Hematopoietic multipotent progenitor cell treated with erythropoietin and hydrocortisone succinate and interleukin-3 and kit ligand, for 6 days (in vitro differentiated cells): ENCODE results near the gene DBF4.
"Not testable (repeated sequence)": the region's sequence is repeated elsewhere in the genome, so short reads cannot be mapped to it uniquely, and the experiment has no call there.

Experiments used
- DNase-seq: peaks from one replicate; pipeline ENCODE4 v3.0.0-alpha.2; 2015

DBF4 gene

GRCh38 chr7:87882151-87882937 lies 6.1 kb downstream of the DBF4 start:
- DNase-seq, result no peak

- peak; percentile 16 for DNase-seq
These were observed 8.7 kb downstream of the DBF4 start for GRCh38 chr7:87885018-87885417.

GRCh38 chr7:87886875-87887274 lies 10.6 kb downstream of the DBF4 start:
- peak; percentile 67 for DNase-seq

- DNase-seq, result no peak
These were observed 19.1 kb downstream of the DBF4 start for GRCh38 chr7:87895363-87895762.

DNA sequence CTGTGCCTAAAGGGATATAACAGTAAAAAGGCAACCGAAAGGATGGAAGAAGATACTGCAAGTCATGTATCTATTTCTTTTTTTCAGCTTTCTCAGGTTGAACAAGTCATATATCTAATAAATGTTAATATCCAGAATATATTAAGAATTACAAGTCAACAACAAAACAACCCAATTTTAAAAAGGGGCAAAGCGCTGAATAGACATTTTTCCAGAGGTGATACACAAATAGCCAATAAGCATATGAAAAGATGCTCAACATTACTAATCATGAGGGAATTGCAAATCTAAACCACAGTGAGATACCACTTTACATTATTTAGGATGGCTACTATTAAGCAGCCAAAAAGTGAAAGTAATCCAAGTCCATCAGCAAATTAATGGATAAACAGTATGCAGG lies 23.0 kb downstream of the DBF4 start:
- no peak for DNase-seq

DNA sequence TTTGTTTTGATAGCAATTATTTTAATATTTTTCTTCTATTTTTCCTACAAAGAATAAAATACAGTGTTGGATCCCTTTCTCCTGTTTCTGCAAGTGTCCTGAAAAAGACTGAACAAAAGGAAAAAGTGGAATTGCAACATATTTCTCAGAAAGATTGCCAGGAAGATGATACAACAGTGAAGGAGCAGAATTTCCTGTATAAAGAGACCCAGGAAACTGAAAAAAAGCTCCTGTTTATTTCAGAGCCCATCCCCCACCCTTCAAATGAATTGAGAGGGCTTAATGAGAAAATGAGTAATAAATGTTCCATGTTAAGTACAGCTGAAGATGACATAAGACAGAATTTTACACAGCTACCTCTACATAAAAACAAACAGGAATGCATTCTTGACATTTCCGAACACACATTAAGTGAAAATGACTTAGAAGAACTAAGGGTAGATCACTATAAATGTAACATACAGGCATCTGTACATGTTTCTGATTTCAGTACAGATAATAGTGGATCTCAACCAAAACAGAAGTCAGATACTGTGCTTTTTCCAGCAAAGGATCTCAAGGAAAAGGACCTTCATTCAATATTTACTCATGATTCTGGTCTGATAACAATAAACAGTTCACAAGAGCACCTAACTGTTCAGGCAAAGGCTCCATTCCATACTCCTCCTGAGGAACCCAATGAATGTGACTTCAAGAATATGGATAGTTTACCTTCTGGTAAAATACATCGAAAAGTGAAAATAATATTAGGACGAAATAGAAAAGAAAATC lies 31.0 kb downstream of the DBF4 start:
- not testable (repeated sequence) for DNase-seq

- not testable (repeated sequence) for DNase-seq
These were observed 32.5 kb downstream of the DBF4 start for GRCh38 chr7:87908814-87909213.

GRCh38 chr7:87912121-87912520 lies 35.8 kb downstream of the DBF4 start:
- DNase-seq, result peak; percentile 17

- no peak for DNase-seq
These were observed 42.4 kb downstream of the DBF4 start for GRCh38 chr7:87918740-87919139.

- no peak for DNase-seq
These were observed 43.6 kb downstream of the DBF4 start for GRCh38 chr7:87919875-87920274.

- no peak for DNase-seq
These were observed 44.3 kb downstream of the DBF4 start for GRCh38 chr7:87920578-87920977.

- not testable (repeated sequence) for DNase-seq
These were observed 46.6 kb downstream of the DBF4 start for GRCh38 chr7:87922759-87923395.

GRCh38 chr7:87926581-87927461 lies 50.5 kb downstream of the DBF4 start:
- no peak for DNase-seq

DNA sequence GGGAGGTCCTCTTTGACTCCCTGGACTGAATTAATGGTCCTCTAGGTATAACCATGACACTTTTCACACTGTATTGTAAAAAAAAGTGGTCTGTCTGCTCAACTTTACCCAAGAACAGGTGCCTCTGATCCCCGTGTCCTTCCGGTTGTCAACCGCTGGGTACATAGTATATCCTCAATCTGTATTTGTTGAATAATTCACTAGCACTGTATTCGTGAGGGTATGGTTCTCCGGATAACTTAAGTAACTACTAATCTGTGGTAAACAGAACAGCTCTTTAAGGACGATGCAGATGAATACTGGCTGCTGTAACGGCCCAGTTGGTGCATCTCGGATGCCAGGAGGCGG lies 57.3 kb downstream of the DBF4 start:
- DNase-seq, result no peak

GRCh38 chr7:87933953-87934698 lies 57.8 kb downstream of the DBF4 start, which contains the start of gene ADAM22:
ADAM22 (plus strand) TSS chr7:87934251; CDS start chr7:87934466, 215 bp downstream.
- peak; percentile 96 for DNase-seq

DNA sequence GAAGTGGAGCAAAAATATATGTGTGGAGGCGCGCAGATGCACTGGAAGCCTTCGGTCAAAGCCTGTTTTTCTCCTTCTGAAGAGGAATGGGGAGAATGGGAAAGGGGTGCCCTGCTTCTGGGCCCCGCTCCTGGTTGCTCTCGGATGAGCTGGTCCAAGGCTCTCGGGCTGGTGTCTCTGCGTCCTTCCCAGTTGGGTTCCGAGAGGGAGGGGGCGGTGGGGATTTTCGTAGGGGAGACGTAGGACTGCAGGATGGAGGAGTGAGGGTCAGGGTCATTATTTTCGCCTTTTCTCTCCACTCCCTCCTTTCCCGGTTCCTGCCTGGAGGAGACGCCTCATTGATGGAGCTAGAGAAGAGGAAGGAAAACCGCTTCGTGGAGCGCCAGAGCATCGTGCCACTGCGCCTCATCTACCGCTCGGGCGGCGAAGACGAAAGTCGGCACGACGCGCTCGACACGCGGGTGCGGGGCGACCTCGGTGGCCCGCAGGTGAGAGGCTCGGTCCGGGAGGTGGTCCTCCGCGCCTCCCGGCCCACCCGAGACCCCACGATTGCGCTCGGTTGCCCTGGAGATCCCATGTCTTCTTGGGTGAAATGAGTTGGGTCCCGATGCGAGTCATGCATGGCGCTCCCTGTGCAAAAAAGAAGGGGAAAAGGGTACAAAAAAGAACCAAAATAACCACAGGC lies 58.5 kb downstream of the DBF4 start:
- peak; percentile 48 for DNase-seq

- DNase-seq, result no peak
These were observed 59.1 kb downstream of the DBF4 start for GRCh38 chr7:87935384-87935706.

DNA sequence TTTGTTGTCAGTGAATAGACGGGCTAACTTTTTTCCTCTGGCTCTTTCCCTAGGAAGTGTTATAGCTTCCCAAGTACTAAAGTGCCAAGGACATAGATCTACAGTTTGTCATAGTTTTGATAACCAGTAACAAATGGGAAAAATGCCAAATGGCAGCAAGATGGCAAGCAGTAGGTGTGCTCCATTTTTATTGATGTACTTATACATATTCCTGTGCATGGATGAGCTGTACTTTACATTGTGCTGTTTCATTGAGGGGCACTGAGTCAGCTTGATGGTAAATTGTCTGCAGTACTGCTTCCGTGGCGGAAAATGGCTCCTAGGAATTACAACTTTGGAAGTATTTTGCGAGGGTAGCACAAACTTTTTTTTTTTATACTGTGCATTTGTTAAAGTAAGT lies 64.8 kb downstream of the DBF4 start:
- DNase-seq, result no peak

DNA sequence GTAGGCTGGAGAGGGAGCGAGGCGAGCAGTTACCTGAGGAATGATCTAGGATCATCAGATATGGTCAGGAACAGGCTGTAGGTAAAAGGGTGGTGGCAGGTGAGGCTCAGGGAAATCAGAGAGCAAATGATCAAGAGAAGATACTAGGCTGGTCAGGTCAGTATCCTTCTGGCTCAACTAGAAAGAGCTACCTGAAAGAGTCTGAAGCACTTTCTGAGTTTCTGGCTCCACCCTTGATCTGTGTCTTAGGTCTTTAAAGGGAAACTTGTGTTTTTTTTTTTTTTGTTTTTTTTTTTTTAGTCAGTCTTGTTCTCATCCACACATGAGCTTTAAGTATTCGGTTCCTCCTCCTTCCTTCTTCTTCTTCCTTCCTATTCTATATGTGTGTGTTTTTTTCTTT lies 68.3 kb downstream of the DBF4 start:
- no peak for DNase-seq

- not testable (repeated sequence) for DNase-seq
These were observed 69.6 kb downstream of the DBF4 start for GRCh38 chr7:87945926-87946325.

GRCh38 chr7:87948371-87948770 lies 72.1 kb downstream of the DBF4 start:
- no peak for DNase-seq
